ENCODE measurements around the gene SSRP1.

Gene SSRP1

DNA sequence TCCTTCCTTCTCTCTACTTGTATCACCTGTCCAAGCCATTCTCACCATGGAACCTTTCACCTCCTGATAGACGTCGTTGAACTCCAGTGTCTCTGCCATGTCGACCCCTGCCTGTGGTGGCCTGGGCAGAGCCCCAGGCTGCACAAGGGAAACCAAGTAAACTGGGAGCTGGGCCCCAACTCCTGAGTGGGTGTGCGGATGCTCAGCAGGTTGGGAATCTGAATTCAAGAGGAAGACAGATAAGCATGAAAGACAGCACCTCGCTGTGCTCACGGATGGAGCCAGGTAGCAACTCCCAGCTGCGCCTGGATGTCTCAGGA, 709 bp downstream of the SSRP1 start:
- Histone ChIP-seq H3K9me2 (replicated peaks; ENCODE audit: control insufficient read depth, low read length) (no peaks in the 10 kb centered on the region), H4K20me1 (ENCODE audit: control insufficient read depth, insufficient read depth, low read depth, low read length) (no peaks in the 10 kb centered on the region), H3K27ac (ENCODE audit: low read depth, low read length) (peak overlapping the region; percentile 60), H3K4me3 (ENCODE audit: low read length) (peak overlapping the region; percentile 97), H3K36me3 (ENCODE audit: control insufficient read depth, low read length) (peaks cover 55% of the 10 kb centered on the region), H3K79me2 (ENCODE audit: control insufficient read depth, low read length) (peaks cover 51% of the 10 kb centered on the region), H3K4me1 (ENCODE audit: control insufficient read depth, low read length) (peaks cover 21% of the 10 kb centered on the region), H3K9me3 (ENCODE audit: control insufficient read depth, insufficient read depth, low read length) (no peaks in the 10 kb centered on the region), H3K4me2 (ENCODE audit: low read length) (peak overlapping the region; percentile 98), H3F3A (ENCODE audit: control insufficient read depth, insufficient read depth) (no peaks in the 10 kb centered on the region), H3K27me3 (ENCODE audit: control insufficient read depth, low read length) (no peaks in the 10 kb centered on the region)
- TF ChIP-seq, protein P1, sequence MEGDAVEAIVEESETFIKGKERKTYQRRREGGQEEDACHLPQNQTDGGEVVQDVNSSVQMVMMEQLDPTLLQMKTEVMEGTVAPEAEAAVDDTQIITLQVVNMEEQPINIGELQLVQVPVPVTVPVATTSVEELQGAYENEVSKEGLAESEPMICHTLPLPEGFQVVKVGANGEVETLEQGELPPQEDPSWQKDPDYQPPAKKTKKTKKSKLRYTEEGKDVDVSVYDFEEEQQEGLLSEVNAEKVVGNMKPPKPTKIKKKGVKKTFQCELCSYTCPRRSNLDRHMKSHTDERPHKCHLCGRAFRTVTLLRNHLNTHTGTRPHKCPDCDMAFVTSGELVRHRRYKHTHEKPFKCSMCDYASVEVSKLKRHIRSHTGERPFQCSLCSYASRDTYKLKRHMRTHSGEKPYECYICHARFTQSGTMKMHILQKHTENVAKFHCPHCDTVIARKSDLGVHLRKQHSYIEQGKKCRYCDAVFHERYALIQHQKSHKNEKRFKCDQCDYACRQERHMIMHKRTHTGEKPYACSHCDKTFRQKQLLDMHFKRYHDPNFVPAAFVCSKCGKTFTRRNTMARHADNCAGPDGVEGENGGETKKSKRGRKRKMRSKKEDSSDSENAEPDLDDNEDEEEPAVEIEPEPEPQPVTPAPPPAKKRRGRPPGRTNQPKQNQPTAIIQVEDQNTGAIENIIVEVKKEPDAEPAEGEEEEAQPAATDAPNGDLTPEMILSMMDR (IDR thresholded peaks at IDR 0.05; ENCODE audit: low read depth, low read length, poor library complexity, severe bottlenecking): no peak
- TF ChIP-seq EZH2phosphoT487 (IDR thresholded peaks at IDR 0.05; ENCODE audit: borderline replicate concordance, low read length): no peak

DNA sequence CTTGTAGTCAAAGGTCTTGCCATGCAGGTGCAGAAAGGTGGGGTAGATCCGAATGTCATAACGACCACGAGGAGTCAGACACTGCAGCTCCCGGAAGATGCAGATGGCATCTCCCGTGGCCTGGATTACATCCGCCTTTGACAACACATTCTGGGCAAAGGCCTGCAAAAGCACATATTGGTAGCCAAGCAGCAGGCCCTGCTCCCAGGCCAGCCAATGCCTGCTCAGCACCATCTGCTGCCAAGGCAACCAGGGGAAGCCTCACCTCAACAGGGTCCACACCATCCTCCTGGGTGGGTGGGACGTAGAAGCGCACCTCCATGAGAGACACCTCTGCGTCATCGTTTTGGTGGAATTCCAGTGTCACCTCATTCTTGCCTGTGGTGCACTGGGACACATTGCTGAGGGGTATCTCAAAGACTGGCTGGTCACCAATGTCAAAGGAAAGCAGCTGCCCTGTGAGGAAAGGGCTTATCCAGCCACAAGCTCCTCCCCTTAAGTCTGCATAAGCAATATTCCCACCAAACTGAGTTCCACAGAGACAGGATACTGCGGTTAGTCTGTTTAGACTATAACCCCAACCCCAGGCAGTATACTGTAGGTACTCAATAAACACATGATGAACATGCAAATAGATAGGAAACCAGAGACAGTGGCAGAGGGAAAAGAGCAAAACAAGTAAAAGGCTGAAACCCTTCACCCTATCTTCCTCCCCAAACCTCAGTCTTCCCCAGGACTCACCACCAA, 2.8 kb downstream of the SSRP1 start:
- peaks cover 51% of the 10 kb centered on the region for H3K79me2 ChIP-seq (ENCODE audit: control insufficient read depth, low read length)
- peaks cover 27% of the 10 kb centered on the region for H3K4me1 ChIP-seq (ENCODE audit: control insufficient read depth, low read length)
- H3K4me3 ChIP-seq (ENCODE audit: low read length): no peak overlapping the region
- H3K27me3 ChIP-seq (ENCODE audit: control insufficient read depth, low read length): no peaks in the 10 kb centered on the region
- 0 out of 2 replicates have a peak overlapping the region, but pooled peaks have one; percentile 98 for H3K4me2 ChIP-seq (ENCODE audit: low read length)
- no peaks in the 10 kb centered on the region for H3K9me2 ChIP-seq (replicated peaks; ENCODE audit: control insufficient read depth, low read length)
- TF ChIP-seq, protein P1 (IDR thresholded peaks at IDR 0.05; ENCODE audit: low read depth, low read length, poor library complexity, severe bottlenecking): no peak
- TF ChIP-seq EZH2phosphoT487 (IDR thresholded peaks at IDR 0.05; ENCODE audit: borderline replicate concordance, low read length): no peak
- no peaks in the 10 kb centered on the region for H4K20me1 ChIP-seq (ENCODE audit: control insufficient read depth, insufficient read depth, low read depth, low read length)
- peaks cover 76% of the 10 kb centered on the region for H3K36me3 ChIP-seq (ENCODE audit: control insufficient read depth, low read length)
- no peaks in the 10 kb centered on the region for H3K9me3 ChIP-seq (ENCODE audit: control insufficient read depth, insufficient read depth, low read length)
- H3K27ac ChIP-seq (ENCODE audit: low read depth, low read length): no peak overlapping the region
- H3F3A ChIP-seq (ENCODE audit: control insufficient read depth, insufficient read depth): no peaks in the 10 kb centered on the region

DNA sequence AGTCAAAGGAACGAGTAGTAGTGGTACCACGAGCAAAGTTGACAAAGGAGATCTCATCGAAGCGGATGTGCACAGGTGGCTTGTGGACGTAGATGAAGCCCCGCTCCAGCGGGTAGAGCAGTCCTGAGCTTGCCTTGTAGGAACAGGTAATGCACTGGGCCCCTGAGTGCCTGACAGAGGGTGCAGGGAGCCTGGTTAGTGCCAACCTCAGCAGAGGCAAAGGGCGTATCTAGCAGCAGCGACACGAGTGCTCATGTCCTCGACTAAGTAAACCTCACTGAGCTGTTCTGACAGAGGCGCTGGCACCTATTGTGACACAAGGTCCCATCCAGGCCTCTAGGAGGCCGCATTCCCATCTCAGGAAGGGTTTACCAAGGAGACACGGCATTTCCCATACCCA, 4.0 kb downstream of the SSRP1 start:
- H3K27me3 ChIP-seq (ENCODE audit: control insufficient read depth, low read length): no peaks in the 10 kb centered on the region
- TF ChIP-seq, protein P1 (IDR thresholded peaks at IDR 0.05; ENCODE audit: low read depth, low read length, poor library complexity, severe bottlenecking): no peak
- no peak for TF ChIP-seq EZH2phosphoT487 (IDR thresholded peaks at IDR 0.05; ENCODE audit: borderline replicate concordance, low read length)
- H3K9me3 ChIP-seq (ENCODE audit: control insufficient read depth, insufficient read depth, low read length): no peaks in the 10 kb centered on the region
- peaks cover 1% of the 10 kb centered on the region; the same call in 1 of the 2 replicates for H3F3A ChIP-seq (ENCODE audit: control insufficient read depth, insufficient read depth)
- no peaks in the 10 kb centered on the region for H3K9me2 ChIP-seq (replicated peaks; ENCODE audit: control insufficient read depth, low read length)
- no peaks in the 10 kb centered on the region for H4K20me1 ChIP-seq (ENCODE audit: control insufficient read depth, insufficient read depth, low read depth, low read length)
- no peak overlapping the region for H3K27ac ChIP-seq (ENCODE audit: low read depth, low read length)
- H3K4me1 ChIP-seq (ENCODE audit: control insufficient read depth, low read length): peaks cover 38% of the 10 kb centered on the region
- peaks cover 51% of the 10 kb centered on the region for H3K79me2 ChIP-seq (ENCODE audit: control insufficient read depth, low read length)
- peaks cover 88% of the 10 kb centered on the region for H3K36me3 ChIP-seq (ENCODE audit: control insufficient read depth, low read length)
- H3K4me2 ChIP-seq (ENCODE audit: low read length): no peak overlapping the region
- no peak overlapping the region for H3K4me3 ChIP-seq (ENCODE audit: low read length)

All from DOHH2 (cell line).